ENCODE results near the gene SUSD6.

The SUSD6 gene

GRCh38 chr14:69673578-69674305 is 62.3 kb downstream of the SUSD6 start:
- DNase-seq, result no peak

GRCh38 chr14:69674546-69675244 is 63.3 kb downstream of the SUSD6 start:
- DNase-seq, result no peak

GRCh38 chr14:69675245-69675583 is 63.8 kb downstream of the SUSD6 start:
- no peak for DNase-seq

GRCh38 chr14:69675877-69676416 is 64.6 kb downstream of the SUSD6 start:
- DNase-seq, result no peak

GRCh38 chr14:69676723-69677122 is 65.3 kb downstream of the SUSD6 start:
- no peak for DNase-seq

GRCh38 chr14:69680297-69680696 is 68.9 kb downstream of the SUSD6 start:
- DNase-seq, result peak; percentile 52

GRCh38 chr14:69682136-69682535 is 70.7 kb downstream of the SUSD6 start:
- no peak for DNase-seq

GRCh38 chr14:69682621-69683263 is 71.3 kb downstream of the SUSD6 start:
- DNase-seq, result no peak

- DNase-seq, result no peak
Observed at GRCh38 chr14:69683971-69684370, 72.6 kb downstream of the SUSD6 start.

GRCh38 chr14:69684461-69685217 is 73.2 kb downstream of the SUSD6 start:
- DNase-seq, result no peak

GRCh38 chr14:69685218-69685616 is 73.8 kb downstream of the SUSD6 start:
- no peak for DNase-seq

- DNase-seq, result no peak
Observed at GRCh38 chr14:69685716-69686115, 74.3 kb downstream of the SUSD6 start.

- no peak for DNase-seq
Observed at GRCh38 chr14:69687606-69688298, 76.4 kb downstream of the SUSD6 start.

- DNase-seq, result no peak
Observed at GRCh38 chr14:69688299-69688649, 76.9 kb downstream of the SUSD6 start.

GRCh38 chr14:69690042-69690441 is 78.6 kb downstream of the SUSD6 start:
- no peak for DNase-seq

GRCh38 chr14:69692594-69692993 is 81.2 kb downstream of the SUSD6 start:
- DNase-seq, result no peak

GRCh38 chr14:69693145-69693544 is 81.7 kb downstream of the SUSD6 start:
- no peak for DNase-seq

GRCh38 chr14:69693801-69694729 is 82.7 kb downstream of the SUSD6 start:
- DNase-seq, result no peak

- no peak for DNase-seq
Observed at GRCh38 chr14:69694730-69695281, 83.4 kb downstream of the SUSD6 start.

GRCh38 chr14:69695322-69696203 is 84.2 kb downstream of the SUSD6 start:
- no peak for DNase-seq
